Kidney epithelial cell (primary cell): ENCODE data around the gene HCN2. TPM values are rescaled to one million over a fixed set of nuclear protein-coding genes. Genes with fewer than 3 reads are reported as not detected.

Experiments
- DNase-seq: peaks from one replicate; pipeline ENCODE4 v3.0.0-alpha.2; 2010; ENCODE audit warnings: low read depth
- H3K27me3 ChIP-seq: 2 replicates; pipeline ENCODE4 v1.6.0; 2011; ENCODE audit warnings: low read length; ENCODE audit not compliant: control insufficient read depth, insufficient read depth
- H3K36me3 ChIP-seq: 2 replicates; pipeline ENCODE4 v1.5.1; 2011; ENCODE audit warnings: low read length; ENCODE audit not compliant: control insufficient read depth, insufficient read depth
- H3K4me3 ChIP-seq: 2 replicates; pipeline ENCODE4 v1.5.1; 2011; ENCODE audit warnings: low read depth, mild to moderate bottlenecking, control low read depth, low read length
- total RNA-seq: library from RNA; depleted of rRNA; stranded (reverse); fragments of >200 nt; gene quantifications from 2 replicates; pipeline ENCODE4 v1.2.3, GENCODE V29; 2015
- TF ChIP-seq, protein P1 (sequence below): IDR thresholded peaks from 2 replicates; pipeline ENCODE4 v1.5.1; 2011; ENCODE audit warnings: mild to moderate bottlenecking, moderate library complexity, low read length, control low read depth, inconsistent platforms; ENCODE audit not compliant: insufficient read depth, poor library complexity, severe bottlenecking

HCN2 gene
- total RNA-seq, 1 donor from 2014 or later: 0.13 TPM

DNA sequence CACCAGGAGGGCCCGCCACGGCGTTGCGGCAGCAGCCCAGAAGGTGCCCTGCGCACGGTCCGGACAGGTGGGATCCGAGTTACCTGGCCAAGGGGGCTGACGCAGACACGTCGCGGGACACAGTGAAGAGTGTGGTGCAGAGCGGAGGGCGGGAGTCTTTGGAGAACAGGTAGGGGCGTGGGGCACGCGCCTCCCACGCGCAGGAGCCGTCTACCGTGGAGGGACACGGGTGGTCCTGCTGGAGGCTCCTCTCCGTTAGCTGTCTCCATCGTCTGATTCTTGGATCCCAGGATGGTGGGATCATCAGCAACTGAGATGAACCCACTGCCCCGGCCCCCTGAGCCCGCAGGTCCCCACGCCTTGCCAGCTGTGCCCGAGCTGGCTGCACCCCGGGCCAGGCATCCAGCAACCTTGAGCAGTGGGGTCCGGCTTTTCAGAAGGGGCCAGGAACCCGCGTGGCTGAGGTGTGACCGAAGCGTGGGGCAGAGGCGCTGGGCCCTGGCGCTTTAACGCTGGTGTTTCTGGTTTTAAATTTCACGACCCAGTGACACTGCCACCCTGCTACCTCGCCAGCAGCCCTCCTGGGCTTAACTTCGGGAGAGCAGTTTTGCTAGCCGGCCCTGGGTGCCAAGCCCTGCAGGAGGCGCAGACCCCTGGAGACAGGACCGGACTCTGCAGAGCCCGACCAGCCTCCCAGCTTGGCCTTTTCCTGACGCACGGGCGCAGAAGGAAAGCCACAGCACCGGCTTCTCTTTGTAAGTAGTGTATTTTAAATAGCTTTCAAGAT, 57.3 kb downstream of the HCN2 start:
- TF ChIP-seq, protein P1, sequence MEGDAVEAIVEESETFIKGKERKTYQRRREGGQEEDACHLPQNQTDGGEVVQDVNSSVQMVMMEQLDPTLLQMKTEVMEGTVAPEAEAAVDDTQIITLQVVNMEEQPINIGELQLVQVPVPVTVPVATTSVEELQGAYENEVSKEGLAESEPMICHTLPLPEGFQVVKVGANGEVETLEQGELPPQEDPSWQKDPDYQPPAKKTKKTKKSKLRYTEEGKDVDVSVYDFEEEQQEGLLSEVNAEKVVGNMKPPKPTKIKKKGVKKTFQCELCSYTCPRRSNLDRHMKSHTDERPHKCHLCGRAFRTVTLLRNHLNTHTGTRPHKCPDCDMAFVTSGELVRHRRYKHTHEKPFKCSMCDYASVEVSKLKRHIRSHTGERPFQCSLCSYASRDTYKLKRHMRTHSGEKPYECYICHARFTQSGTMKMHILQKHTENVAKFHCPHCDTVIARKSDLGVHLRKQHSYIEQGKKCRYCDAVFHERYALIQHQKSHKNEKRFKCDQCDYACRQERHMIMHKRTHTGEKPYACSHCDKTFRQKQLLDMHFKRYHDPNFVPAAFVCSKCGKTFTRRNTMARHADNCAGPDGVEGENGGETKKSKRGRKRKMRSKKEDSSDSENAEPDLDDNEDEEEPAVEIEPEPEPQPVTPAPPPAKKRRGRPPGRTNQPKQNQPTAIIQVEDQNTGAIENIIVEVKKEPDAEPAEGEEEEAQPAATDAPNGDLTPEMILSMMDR: no peak
- no peaks in the 10 kb centered on the region for H3K36me3 ChIP-seq
- H3K4me3 ChIP-seq: no peak overlapping the region
- no peaks in the 10 kb centered on the region for H3K27me3 ChIP-seq
- DNase-seq: no peak

- Histone ChIP-seq H3K36me3 (peaks cover 3% of the 10 kb centered on the region), H3K27me3 (no peaks in the 10 kb centered on the region)
Measured at GRCh38 chr19:647566-648284, 58.0 kb downstream of the HCN2 start.

GRCh38 chr19:648305-648704, 58.6 kb downstream of the HCN2 start:
- Histone ChIP-seq H3K36me3 (peaks cover 3% of the 10 kb centered on the region), H3K4me3 (no peak overlapping the region), H3K27me3 (no peaks in the 10 kb centered on the region)
- TF ChIP-seq, protein P1: no peak
- DNase-seq: no peak

More at GRCh38 chr19:647566-648284, 58.0 kb downstream of the HCN2 start:
- TF ChIP-seq, protein P1: no peak
- no peak overlapping the region for H3K4me3 ChIP-seq
- DNase-seq: no peak

DNA sequence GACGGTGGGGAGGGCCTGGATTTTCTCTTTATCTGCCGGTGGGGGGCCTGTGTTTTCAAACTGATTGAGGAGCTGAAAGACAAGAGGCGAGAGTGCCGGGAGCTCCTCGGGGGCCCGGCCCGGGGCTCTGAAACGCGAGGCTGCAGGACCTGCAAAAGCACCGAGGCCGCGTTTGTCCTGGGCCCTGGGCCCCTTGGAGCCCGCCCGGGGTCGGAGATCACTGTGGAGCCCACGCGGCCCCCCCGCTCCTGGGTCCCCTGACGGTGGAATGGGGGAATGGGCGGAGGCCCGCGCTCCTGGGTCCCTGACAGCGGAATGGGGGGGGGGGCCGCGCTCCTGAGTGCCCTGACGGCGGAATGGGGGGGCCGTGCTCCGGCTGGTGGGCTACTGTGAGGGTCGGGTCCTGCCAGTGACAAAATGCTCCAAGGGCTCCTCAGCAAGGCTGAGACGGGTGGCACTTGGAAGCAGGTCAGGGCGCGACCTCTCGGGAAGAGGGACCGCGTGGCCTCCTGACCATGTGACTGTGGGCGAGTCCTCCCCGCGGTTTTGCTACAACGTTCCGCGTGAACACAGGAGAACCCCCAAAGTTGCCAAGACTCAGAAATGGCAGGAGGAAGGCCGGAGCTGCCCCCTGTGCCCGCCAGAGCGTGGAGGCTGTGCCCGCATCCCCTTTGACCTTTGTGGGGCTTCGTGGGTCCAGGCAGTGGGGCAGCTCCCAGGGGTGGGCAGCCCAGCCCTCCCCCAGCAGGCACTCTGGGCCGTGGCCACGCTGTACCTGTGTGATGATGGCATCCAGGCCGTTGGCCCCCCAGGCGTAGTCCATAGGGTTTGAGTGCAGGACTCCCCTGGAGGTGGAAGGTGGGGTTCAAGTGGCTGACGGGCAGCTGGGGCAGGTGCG, 59.5 kb downstream of the HCN2 start:
- H3K4me3 ChIP-seq: no peak overlapping the region
- peaks cover 3% of the 10 kb centered on the region for H3K36me3 ChIP-seq
- DNase-seq: no peak
- no peaks in the 10 kb centered on the region for H3K27me3 ChIP-seq
- TF ChIP-seq, protein P1: no peak

GRCh38 chr19:650121-650520, 60.4 kb downstream of the HCN2 start:
- no peaks in the 10 kb centered on the region for H3K27me3 ChIP-seq
- TF ChIP-seq, protein P1: no peak
- no peak overlapping the region for H3K4me3 ChIP-seq
- DNase-seq: no peak
- peaks cover 3% of the 10 kb centered on the region for H3K36me3 ChIP-seq
